Measurements from ENCODE around the gene UBE2K. TPM values are rescaled to one million over a fixed set of nuclear protein-coding genes. Genes with fewer than 3 reads are reported as not detected.
A peak's percentile ranks its signal among the peaks of the same experiment; 100 is the strongest.
"Not testable (repeated sequence)": the region's sequence is repeated elsewhere in the genome, so short reads cannot be mapped to it uniquely, and the experiment has no call there.

UBE2K gene
- total RNA-seq, 1 experiment from 2014 or later: 23.4 TPM

GRCh38 chr4:39729557-39729956 lies 31.6 kb downstream of the UBE2K start:
- no peak for DNase-seq (ENCODE audit: low read depth)

GRCh38 chr4:39730072-39730471 lies 32.1 kb downstream of the UBE2K start:
- DNase-seq (ENCODE audit: low read depth): no peak

- DNase-seq (ENCODE audit: low read depth): no peak
Observed at GRCh38 chr4:39731908-39732307, 34.0 kb downstream of the UBE2K start.

GRCh38 chr4:39732728-39733127 lies 34.8 kb downstream of the UBE2K start:
- DNase-seq (ENCODE audit: low read depth): peak; percentile 80

GRCh38 chr4:39739591-39739990 lies 41.7 kb downstream of the UBE2K start:
- DNase-seq (ENCODE audit: low read depth): not testable (repeated sequence)

GRCh38 chr4:39741401-39741800 lies 43.5 kb downstream of the UBE2K start:
- no peak for DNase-seq (ENCODE audit: low read depth)

- DNase-seq (ENCODE audit: low read depth): no peak
Observed at GRCh38 chr4:39745920-39746319, 48.0 kb downstream of the UBE2K start.

- no peak for DNase-seq (ENCODE audit: low read depth)
Observed at GRCh38 chr4:39750216-39750615, 52.3 kb downstream of the UBE2K start.

- no peak for DNase-seq (ENCODE audit: low read depth)
Observed at GRCh38 chr4:39754309-39754708, 56.4 kb downstream of the UBE2K start.

GRCh38 chr4:39756159-39756558 lies 58.2 kb downstream of the UBE2K start:
- no peak for DNase-seq (ENCODE audit: low read depth)

GRCh38 chr4:39758176-39758575 lies 60.2 kb downstream of the UBE2K start:
- DNase-seq (ENCODE audit: low read depth): no peak

- no peak for DNase-seq (ENCODE audit: low read depth)
Observed at GRCh38 chr4:39759569-39759968, 61.6 kb downstream of the UBE2K start.

- no peak for DNase-seq (ENCODE audit: low read depth)
Observed at GRCh38 chr4:39761005-39761667, 63.2 kb downstream of the UBE2K start.

GRCh38 chr4:39763714-39764572 lies 66.0 kb downstream of the UBE2K start:
- no peak for DNase-seq (ENCODE audit: low read depth)

- DNase-seq (ENCODE audit: low read depth): no peak
Observed at GRCh38 chr4:39770005-39770404, 72.1 kb downstream of the UBE2K start.

GRCh38 chr4:39770471-39770870 lies 72.5 kb downstream of the UBE2K start:
- DNase-seq (ENCODE audit: low read depth): no peak

GRCh38 chr4:39770969-39771724 lies 73.2 kb downstream of the UBE2K start:
- no peak for DNase-seq (ENCODE audit: low read depth)

GRCh38 chr4:39781988-39782387 lies 84.1 kb downstream of the UBE2K start:
- DNase-seq (ENCODE audit: low read depth): not testable (repeated sequence)

- no peak for DNase-seq (ENCODE audit: low read depth)
Observed at GRCh38 chr4:39785083-39785482, 87.1 kb downstream of the UBE2K start.

- DNase-seq (ENCODE audit: low read depth): no peak
Observed at GRCh38 chr4:39786838-39787237, 88.9 kb downstream of the UBE2K start.

GRCh38 chr4:39792128-39792527 lies 94.2 kb downstream of the UBE2K start:
- DNase-seq (ENCODE audit: low read depth): no peak

GRCh38 chr4:39792529-39792928 lies 94.6 kb downstream of the UBE2K start:
- DNase-seq (ENCODE audit: low read depth): no peak
